H1 (cell line): Measurements from ENCODE around the gene TNPO2.

Experiments used
- CREB1 ChIP-seq: IDR thresholded peaks from 2 replicates; pipeline ENCODE4 v1.6.1; 2012; ENCODE audit warnings: inconsistent platforms
- EP300 ChIP-seq, 2 experiments: IDR thresholded peaks; 1 replicate in 1 of 2; 2 replicates in 1 of 2; pipeline ENCODE4 v1.6.1; 2011 to 2012; ENCODE audit warnings: low read depth in 2 of 2, low read length in 2 of 2, mild to moderate bottlenecking in 2 of 2, borderline replicate concordance in 1 of 2, inconsistent platforms in 1 of 2, moderate library complexity in 1 of 2
- KDM5A ChIP-seq: fragments of 200-600 bp; IDR thresholded peaks from 2 replicates; pipeline ENCODE4 v1.7.1; 2012; ENCODE audit warnings: mild to moderate bottlenecking, low read length, inconsistent platforms, mixed read lengths
- POLR2A ChIP-seq, 2 experiments: IDR thresholded peaks; 1 replicate in 1 of 2; 2 replicates in 1 of 2; pipeline ENCODE4 v1.6.1; 2011; ENCODE audit warnings: low read depth in 2 of 2, low read length in 2 of 2, mild to moderate bottlenecking in 2 of 2; ENCODE audit errors: control extremely low read depth in 1 of 2
- RAD21 ChIP-seq, 2 experiments: IDR thresholded peaks in 1 of 2; conservative IDR thresholded peaks in 1 of 2; 2 replicates each; pipeline ENCODE4 v1.6.1; 2011; ENCODE audit warnings: low read depth in 2 of 2, low read length in 2 of 2, improper control_type of control experiment in 1 of 2, inconsistent platforms in 1 of 2, mild to moderate bottlenecking in 1 of 2, moderate library complexity in 1 of 2
- TBP ChIP-seq: IDR thresholded peaks from 2 replicates; pipeline ENCODE4 v1.6.1; 2011; ENCODE audit warnings: low read depth, low read length, improper control_type of control experiment
- TF ChIP-seq, protein P1 (sequence below), 3 experiments: IDR thresholded peaks; 1 replicate in 2 of 3; 2 replicates in 1 of 3; pipeline versions ENCODE4 v1.5.1 to v1.6.1; 2011; ENCODE audit warnings: low read length in 3 of 3, mild to moderate bottlenecking in 3 of 3, inconsistent platforms in 2 of 3, low read depth in 1 of 3, moderate library complexity in 1 of 3; ENCODE audit not compliant: insufficient read depth in 1 of 3; ENCODE audit errors: control extremely low read depth in 1 of 3
- TF ChIP-seq, protein P2 (sequence below): IDR thresholded peaks from 2 replicates; pipeline ENCODE4 v1.6.1; 2011; ENCODE audit warnings: low read length, improper control_type of control experiment
- TF ChIP-seq, protein P3 (sequence below): IDR thresholded peaks from 2 replicates; pipeline ENCODE4 v1.6.1; 2012; ENCODE audit warnings: inconsistent platforms

DNA sequence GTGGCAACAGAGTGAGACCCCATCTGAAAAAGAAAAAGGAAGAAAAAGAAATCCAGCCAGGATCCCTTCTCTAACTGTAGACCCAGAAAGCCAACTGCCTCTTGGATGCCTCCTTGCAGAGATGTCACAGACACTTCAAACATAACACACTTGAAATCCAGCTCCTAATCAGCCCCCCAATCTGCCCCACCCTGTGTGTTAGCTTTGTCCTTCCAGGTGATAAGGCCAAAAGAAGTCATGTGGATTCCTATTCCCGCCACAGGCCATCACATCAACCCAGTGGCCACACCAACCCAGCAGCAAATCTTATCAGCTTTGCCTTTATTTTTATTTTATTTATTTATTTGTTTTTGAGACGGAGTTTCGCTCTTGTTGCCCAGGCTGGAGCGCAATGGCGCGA lies 36.0 kb upstream of the TNPO2 start:
- TF ChIP-seq CREB1, result no peak
- no peak for TF ChIP-seq EP300 (IDR thresholded peaks at IDR 0.05; ENCODE audit: borderline replicate concordance in 1 of 2, low read depth in 2 of 2, low read length in 2 of 2)
- no peak for TF ChIP-seq RAD21 (IDR thresholded peaks at IDR 0.05 in 1 of 2, conservative IDR thresholded peaks at IDR 0.05 in 1 of 2; ENCODE audit: low read depth in 2 of 2, low read length in 2 of 2)
- TF ChIP-seq, protein P1, sequence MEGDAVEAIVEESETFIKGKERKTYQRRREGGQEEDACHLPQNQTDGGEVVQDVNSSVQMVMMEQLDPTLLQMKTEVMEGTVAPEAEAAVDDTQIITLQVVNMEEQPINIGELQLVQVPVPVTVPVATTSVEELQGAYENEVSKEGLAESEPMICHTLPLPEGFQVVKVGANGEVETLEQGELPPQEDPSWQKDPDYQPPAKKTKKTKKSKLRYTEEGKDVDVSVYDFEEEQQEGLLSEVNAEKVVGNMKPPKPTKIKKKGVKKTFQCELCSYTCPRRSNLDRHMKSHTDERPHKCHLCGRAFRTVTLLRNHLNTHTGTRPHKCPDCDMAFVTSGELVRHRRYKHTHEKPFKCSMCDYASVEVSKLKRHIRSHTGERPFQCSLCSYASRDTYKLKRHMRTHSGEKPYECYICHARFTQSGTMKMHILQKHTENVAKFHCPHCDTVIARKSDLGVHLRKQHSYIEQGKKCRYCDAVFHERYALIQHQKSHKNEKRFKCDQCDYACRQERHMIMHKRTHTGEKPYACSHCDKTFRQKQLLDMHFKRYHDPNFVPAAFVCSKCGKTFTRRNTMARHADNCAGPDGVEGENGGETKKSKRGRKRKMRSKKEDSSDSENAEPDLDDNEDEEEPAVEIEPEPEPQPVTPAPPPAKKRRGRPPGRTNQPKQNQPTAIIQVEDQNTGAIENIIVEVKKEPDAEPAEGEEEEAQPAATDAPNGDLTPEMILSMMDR (IDR thresholded peaks at IDR 0.05; ENCODE audit: control extremely low read depth in 1 of 3, insufficient read depth in 1 of 3, low read depth in 1 of 3, low read length in 3 of 3), result no peak
- no peak for TF ChIP-seq POLR2A (IDR thresholded peaks at IDR 0.05; ENCODE audit: control extremely low read depth in 1 of 2, low read depth in 2 of 2, low read length in 2 of 2)
- TF ChIP-seq KDM5A, result no peak
- no peak for TF ChIP-seq TBP
- TF ChIP-seq, protein P2, sequence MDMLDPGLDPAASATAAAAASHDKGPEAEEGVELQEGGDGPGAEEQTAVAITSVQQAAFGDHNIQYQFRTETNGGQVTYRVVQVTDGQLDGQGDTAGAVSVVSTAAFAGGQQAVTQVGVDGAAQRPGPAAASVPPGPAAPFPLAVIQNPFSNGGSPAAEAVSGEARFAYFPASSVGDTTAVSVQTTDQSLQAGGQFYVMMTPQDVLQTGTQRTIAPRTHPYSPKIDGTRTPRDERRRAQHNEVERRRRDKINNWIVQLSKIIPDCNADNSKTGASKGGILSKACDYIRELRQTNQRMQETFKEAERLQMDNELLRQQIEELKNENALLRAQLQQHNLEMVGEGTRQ, result no peak
- TF ChIP-seq, protein P3, sequence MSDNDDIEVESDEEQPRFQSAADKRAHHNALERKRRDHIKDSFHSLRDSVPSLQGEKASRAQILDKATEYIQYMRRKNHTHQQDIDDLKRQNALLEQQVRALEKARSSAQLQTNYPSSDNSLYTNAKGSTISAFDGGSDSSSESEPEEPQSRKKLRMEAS, result no peak
